Measurements from ENCODE around the gene ATG14.

DNA sequence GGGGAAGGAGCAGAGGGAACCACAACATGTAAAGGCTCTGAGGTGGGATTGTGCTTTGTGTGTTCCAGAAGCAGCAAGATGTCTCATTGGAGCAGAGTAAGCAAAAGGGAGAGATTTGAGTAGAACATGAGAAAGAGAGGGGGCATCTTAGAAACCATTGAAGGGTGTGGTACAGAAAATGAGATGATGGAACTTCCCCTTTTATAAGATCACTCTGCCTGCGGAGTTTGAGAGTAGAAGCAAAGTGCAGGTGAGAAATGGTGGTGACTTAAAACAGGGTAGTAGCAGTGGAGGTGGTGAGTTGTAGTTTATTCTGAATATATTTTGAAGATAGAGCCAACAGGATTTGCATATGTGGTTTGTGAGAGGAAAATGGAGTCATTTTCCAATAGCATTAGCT is 84.5 kb downstream of the ATG14 start:
- TF ChIP-seq, protein P1, sequence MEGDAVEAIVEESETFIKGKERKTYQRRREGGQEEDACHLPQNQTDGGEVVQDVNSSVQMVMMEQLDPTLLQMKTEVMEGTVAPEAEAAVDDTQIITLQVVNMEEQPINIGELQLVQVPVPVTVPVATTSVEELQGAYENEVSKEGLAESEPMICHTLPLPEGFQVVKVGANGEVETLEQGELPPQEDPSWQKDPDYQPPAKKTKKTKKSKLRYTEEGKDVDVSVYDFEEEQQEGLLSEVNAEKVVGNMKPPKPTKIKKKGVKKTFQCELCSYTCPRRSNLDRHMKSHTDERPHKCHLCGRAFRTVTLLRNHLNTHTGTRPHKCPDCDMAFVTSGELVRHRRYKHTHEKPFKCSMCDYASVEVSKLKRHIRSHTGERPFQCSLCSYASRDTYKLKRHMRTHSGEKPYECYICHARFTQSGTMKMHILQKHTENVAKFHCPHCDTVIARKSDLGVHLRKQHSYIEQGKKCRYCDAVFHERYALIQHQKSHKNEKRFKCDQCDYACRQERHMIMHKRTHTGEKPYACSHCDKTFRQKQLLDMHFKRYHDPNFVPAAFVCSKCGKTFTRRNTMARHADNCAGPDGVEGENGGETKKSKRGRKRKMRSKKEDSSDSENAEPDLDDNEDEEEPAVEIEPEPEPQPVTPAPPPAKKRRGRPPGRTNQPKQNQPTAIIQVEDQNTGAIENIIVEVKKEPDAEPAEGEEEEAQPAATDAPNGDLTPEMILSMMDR (IDR thresholded peaks at IDR 0.05) = no peak
- TF ChIP-seq POLR2A (IDR thresholded peaks at IDR 0.05) = no peak

All from testis (tissue), 2 donors.